HCT116 (cell line): ENCODE results near the gene MAD2L1.

Source experiments
- CTCF ChIP-seq, 3 experiments: fragments of 200-600 bp in 1 of 3; sonication (generic) in 1 of 3; IDR thresholded peaks in 2 of 3; conservative IDR thresholded peaks in 1 of 3; 2 replicates each; pipeline ENCODE4 v1.5.1; 2012 to 2017; ENCODE audit warnings: low read depth in 2 of 3, low read length in 2 of 3, antibody characterized with exemption in 1 of 3, borderline replicate concordance in 1 of 3, control low read depth in 1 of 3, mild to moderate bottlenecking in 1 of 3, mixed read lengths in 1 of 3, mixed run types in 1 of 3, moderate library complexity in 1 of 3; ENCODE audit not compliant: insufficient read depth in 1 of 3
- EGR1 ChIP-seq: IDR thresholded peaks from 2 replicates; pipeline ENCODE4 v1.6.1; 2012; ENCODE audit warnings: low read depth
- EZH2phosphoT487 ChIP-seq: fragments of 200-600 bp; IDR thresholded peaks from 2 replicates; pipeline ENCODE4 v1.6.1; 2018; ENCODE audit warnings: antibody characterized with exemption, borderline replicate concordance
- MAX ChIP-seq: IDR thresholded peaks from 2 replicates; pipeline ENCODE4 v1.6.1; 2012
- POLR2A ChIP-seq: IDR thresholded peaks from 2 replicates; pipeline ENCODE4 v1.7.0; 2011; ENCODE audit warnings: borderline replicate concordance; ENCODE audit not compliant: insufficient read depth, insufficient read length; ENCODE audit errors: extremely low read depth
- POLR2AphosphoS5 ChIP-seq: IDR thresholded peaks from 2 replicates; pipeline ENCODE4 v1.6.1; 2011; ENCODE audit warnings: mild to moderate bottlenecking, low read depth, low read length, moderate library complexity
- SIN3A ChIP-seq: IDR thresholded peaks from 2 replicates; pipeline ENCODE4 v1.6.1; 2012; ENCODE audit warnings: low read depth
- SP1 ChIP-seq: IDR thresholded peaks from 2 replicates; pipeline ENCODE4 v1.6.1; 2012; ENCODE audit warnings: low read depth
- YY1 ChIP-seq: IDR thresholded peaks from 2 replicates; pipeline ENCODE4 v1.6.1; 2011; ENCODE audit warnings: low read length, low read depth, moderate library complexity, mild to moderate bottlenecking; ENCODE audit not compliant: insufficient replicate concordance; ENCODE audit errors: extremely low read depth
- ZFX ChIP-seq: fragments of 450-650 bp; IDR thresholded peaks from 2 replicates; pipeline ENCODE4 v1.6.1; 2017
- TF ChIP-seq, protein P1 (sequence below): IDR thresholded peaks from 2 replicates; pipeline ENCODE4 v1.6.1; 2012
- TF ChIP-seq, protein P2 (sequence below): IDR thresholded peaks from 2 replicates; pipeline ENCODE4 v1.6.1; 2011; ENCODE audit warnings: mild to moderate bottlenecking, low read length, moderate library complexity; ENCODE audit not compliant: insufficient replicate concordance; ENCODE audit errors: extremely low read depth
- TF ChIP-seq, protein P3 (sequence below): IDR thresholded peaks from 2 replicates; pipeline ENCODE4 v1.6.1; 2012; ENCODE audit warnings: low read depth

DNA sequence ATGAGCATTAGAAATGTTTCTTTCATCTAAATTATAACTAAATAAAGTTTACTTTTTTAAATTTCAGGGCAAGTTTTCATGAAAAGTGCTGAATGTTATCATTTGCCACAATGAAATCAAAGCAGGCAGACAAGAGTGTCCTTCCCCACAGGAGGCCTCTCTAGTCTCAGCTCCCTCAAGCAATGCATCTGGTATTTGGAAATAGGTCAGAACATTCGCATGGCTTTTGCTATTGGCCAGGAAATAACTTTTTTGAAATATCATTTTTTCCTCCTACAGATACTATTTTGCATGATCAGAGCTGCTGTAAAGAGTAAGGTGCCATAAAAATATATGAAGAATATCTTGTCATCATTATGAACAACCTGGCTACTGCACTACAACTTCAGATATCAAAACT is 41.1 kb downstream of the MAD2L1 start:
- TF ChIP-seq, protein P1, sequence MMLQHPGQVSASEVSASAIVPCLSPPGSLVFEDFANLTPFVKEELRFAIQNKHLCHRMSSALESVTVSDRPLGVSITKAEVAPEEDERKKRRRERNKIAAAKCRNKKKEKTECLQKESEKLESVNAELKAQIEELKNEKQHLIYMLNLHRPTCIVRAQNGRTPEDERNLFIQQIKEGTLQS, result no peak
- TF ChIP-seq CTCF (IDR thresholded peaks at IDR 0.05 in 2 of 3, conservative IDR thresholded peaks at IDR 0.05 in 1 of 3; ENCODE audit: borderline replicate concordance in 1 of 3, insufficient read depth in 1 of 3, low read depth in 2 of 3, low read length in 2 of 3), result no peak
- no peak for TF ChIP-seq SIN3A
- no peak for TF ChIP-seq SP1
- no peak for TF ChIP-seq POLR2AphosphoS5
- TF ChIP-seq EGR1, result no peak
- TF ChIP-seq YY1, result no peak
- TF ChIP-seq MAX, result no peak
- no peak for TF ChIP-seq POLR2A
- TF ChIP-seq, protein P2, sequence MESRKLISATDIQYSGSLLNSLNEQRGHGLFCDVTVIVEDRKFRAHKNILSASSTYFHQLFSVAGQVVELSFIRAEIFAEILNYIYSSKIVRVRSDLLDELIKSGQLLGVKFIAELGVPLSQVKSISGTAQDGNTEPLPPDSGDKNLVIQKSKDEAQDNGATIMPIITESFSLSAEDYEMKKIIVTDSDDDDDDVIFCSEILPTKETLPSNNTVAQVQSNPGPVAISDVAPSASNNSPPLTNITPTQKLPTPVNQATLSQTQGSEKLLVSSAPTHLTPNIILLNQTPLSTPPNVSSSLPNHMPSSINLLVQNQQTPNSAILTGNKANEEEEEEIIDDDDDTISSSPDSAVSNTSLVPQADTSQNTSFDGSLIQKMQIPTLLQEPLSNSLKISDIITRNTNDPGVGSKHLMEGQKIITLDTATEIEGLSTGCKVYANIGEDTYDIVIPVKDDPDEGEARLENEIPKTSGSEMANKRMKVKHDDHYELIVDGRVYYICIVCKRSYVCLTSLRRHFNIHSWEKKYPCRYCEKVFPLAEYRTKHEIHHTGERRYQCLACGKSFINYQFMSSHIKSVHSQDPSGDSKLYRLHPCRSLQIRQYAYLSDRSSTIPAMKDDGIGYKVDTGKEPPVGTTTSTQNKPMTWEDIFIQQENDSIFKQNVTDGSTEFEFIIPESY, result no peak
- TF ChIP-seq, protein P3, sequence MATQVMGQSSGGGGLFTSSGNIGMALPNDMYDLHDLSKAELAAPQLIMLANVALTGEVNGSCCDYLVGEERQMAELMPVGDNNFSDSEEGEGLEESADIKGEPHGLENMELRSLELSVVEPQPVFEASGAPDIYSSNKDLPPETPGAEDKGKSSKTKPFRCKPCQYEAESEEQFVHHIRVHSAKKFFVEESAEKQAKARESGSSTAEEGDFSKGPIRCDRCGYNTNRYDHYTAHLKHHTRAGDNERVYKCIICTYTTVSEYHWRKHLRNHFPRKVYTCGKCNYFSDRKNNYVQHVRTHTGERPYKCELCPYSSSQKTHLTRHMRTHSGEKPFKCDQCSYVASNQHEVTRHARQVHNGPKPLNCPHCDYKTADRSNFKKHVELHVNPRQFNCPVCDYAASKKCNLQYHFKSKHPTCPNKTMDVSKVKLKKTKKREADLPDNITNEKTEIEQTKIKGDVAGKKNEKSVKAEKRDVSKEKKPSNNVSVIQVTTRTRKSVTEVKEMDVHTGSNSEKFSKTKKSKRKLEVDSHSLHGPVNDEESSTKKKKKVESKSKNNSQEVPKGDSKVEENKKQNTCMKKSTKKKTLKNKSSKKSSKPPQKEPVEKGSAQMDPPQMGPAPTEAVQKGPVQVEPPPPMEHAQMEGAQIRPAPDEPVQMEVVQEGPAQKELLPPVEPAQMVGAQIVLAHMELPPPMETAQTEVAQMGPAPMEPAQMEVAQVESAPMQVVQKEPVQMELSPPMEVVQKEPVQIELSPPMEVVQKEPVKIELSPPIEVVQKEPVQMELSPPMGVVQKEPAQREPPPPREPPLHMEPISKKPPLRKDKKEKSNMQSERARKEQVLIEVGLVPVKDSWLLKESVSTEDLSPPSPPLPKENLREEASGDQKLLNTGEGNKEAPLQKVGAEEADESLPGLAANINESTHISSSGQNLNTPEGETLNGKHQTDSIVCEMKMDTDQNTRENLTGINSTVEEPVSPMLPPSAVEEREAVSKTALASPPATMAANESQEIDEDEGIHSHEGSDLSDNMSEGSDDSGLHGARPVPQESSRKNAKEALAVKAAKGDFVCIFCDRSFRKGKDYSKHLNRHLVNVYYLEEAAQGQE, result no peak
- no peak for TF ChIP-seq EZH2phosphoT487
- TF ChIP-seq ZFX, result no peak
